HEK293 (cell line): ENCODE data around the gene MTARC1.

Experiments used
- MEIS1 ChIP-seq: sonication (generic); formaldehyde crosslinking; IDR thresholded peaks from 2 replicates; pipeline ENCODE4 v1.8.1; 2022; ENCODE audit warnings: missing genetic modification reagents, mild to moderate bottlenecking, borderline replicate concordance
- ZBTB8A ChIP-seq: fragments of 450-650 bp; formaldehyde crosslinking; IDR thresholded peaks from 2 replicates; pipeline ENCODE4 v1.5.1; 2016; ENCODE audit warnings: missing biosample characterization, missing genetic modification characterization
- ZNF138 ChIP-seq: fragments of 450-650 bp; formaldehyde crosslinking; IDR thresholded peaks from 2 replicates; pipeline ENCODE4 v1.5.1; 2016; ENCODE audit warnings: missing biosample characterization, missing genetic modification characterization, borderline replicate concordance
- ZNF513 ChIP-seq: fragments of 450-650 bp; IDR thresholded peaks from 2 replicates; pipeline ENCODE4 v1.5.1; 2018; ENCODE audit warnings: missing biosample characterization, missing genetic modification characterization
- ZNF529 ChIP-seq: fragments of 450-650 bp; formaldehyde crosslinking; IDR thresholded peaks from 2 replicates; pipeline ENCODE4 v1.5.1; 2017; ENCODE audit warnings: missing genetic modification characterization, missing biosample characterization; ENCODE audit not compliant: insufficient replicate concordance
- ZNF629 ChIP-seq: fragments of 450-650 bp; formaldehyde crosslinking; IDR thresholded peaks from 2 replicates; pipeline ENCODE4 v1.5.1; 2017; ENCODE audit warnings: missing biosample characterization, missing genetic modification characterization
- ZNF843 ChIP-seq: fragments of 450-650 bp; formaldehyde crosslinking; IDR thresholded peaks from 2 replicates; pipeline ENCODE4 v1.5.1; 2016; ENCODE audit warnings: missing biosample characterization, missing genetic modification characterization
- TF ChIP-seq, protein P1 (sequence below): fragments of 450-650 bp; formaldehyde crosslinking; IDR thresholded peaks from 2 replicates; pipeline ENCODE4 v1.5.1; 2016; ENCODE audit warnings: missing biosample characterization, missing genetic modification characterization
- TF ChIP-seq, protein P2 (sequence below): fragments of 450-650 bp; formaldehyde crosslinking; conservative IDR thresholded peaks from 2 replicates; pipeline ENCODE4 v1.5.1; 2016; ENCODE audit warnings: low read depth, missing biosample characterization, missing genetic modification characterization
- TF ChIP-seq, protein P3 (sequence below): fragments of 450-650 bp; formaldehyde crosslinking; conservative IDR thresholded peaks from 2 replicates; pipeline ENCODE4 v1.5.1; 2016; ENCODE audit warnings: low read depth, missing biosample characterization, missing genetic modification characterization

DNA sequence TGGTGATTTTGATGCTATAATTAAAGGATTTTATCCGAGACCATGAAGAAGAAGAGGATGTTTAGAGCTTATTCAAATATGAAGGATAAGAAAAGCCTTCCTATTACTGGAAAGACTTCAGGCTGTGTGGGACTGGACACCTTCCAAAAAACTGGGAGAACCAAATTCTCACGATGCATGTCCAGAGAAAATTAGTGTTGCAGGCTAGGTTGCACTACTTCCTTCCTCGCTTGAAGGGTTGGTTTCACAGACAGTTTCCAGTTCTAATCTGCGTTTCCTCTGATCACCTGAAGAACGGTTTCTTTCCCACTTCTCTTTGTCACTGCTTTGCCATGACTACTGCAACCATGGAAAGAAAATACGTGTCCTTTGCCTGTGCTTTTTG is 36.6 kb upstream of the MTARC1 start:
- no peak for TF ChIP-seq ZNF629 (tag by site-specific recombination)
- TF ChIP-seq, protein P1, sequence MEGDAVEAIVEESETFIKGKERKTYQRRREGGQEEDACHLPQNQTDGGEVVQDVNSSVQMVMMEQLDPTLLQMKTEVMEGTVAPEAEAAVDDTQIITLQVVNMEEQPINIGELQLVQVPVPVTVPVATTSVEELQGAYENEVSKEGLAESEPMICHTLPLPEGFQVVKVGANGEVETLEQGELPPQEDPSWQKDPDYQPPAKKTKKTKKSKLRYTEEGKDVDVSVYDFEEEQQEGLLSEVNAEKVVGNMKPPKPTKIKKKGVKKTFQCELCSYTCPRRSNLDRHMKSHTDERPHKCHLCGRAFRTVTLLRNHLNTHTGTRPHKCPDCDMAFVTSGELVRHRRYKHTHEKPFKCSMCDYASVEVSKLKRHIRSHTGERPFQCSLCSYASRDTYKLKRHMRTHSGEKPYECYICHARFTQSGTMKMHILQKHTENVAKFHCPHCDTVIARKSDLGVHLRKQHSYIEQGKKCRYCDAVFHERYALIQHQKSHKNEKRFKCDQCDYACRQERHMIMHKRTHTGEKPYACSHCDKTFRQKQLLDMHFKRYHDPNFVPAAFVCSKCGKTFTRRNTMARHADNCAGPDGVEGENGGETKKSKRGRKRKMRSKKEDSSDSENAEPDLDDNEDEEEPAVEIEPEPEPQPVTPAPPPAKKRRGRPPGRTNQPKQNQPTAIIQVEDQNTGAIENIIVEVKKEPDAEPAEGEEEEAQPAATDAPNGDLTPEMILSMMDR = no peak
- TF ChIP-seq MEIS1 (CRISPR knock-in tag) = no peak
- no peak for TF ChIP-seq ZBTB8A (tag by site-specific recombination)
- no peak for TF ChIP-seq ZNF529 (tag by site-specific recombination)
- TF ChIP-seq, protein P2, sequence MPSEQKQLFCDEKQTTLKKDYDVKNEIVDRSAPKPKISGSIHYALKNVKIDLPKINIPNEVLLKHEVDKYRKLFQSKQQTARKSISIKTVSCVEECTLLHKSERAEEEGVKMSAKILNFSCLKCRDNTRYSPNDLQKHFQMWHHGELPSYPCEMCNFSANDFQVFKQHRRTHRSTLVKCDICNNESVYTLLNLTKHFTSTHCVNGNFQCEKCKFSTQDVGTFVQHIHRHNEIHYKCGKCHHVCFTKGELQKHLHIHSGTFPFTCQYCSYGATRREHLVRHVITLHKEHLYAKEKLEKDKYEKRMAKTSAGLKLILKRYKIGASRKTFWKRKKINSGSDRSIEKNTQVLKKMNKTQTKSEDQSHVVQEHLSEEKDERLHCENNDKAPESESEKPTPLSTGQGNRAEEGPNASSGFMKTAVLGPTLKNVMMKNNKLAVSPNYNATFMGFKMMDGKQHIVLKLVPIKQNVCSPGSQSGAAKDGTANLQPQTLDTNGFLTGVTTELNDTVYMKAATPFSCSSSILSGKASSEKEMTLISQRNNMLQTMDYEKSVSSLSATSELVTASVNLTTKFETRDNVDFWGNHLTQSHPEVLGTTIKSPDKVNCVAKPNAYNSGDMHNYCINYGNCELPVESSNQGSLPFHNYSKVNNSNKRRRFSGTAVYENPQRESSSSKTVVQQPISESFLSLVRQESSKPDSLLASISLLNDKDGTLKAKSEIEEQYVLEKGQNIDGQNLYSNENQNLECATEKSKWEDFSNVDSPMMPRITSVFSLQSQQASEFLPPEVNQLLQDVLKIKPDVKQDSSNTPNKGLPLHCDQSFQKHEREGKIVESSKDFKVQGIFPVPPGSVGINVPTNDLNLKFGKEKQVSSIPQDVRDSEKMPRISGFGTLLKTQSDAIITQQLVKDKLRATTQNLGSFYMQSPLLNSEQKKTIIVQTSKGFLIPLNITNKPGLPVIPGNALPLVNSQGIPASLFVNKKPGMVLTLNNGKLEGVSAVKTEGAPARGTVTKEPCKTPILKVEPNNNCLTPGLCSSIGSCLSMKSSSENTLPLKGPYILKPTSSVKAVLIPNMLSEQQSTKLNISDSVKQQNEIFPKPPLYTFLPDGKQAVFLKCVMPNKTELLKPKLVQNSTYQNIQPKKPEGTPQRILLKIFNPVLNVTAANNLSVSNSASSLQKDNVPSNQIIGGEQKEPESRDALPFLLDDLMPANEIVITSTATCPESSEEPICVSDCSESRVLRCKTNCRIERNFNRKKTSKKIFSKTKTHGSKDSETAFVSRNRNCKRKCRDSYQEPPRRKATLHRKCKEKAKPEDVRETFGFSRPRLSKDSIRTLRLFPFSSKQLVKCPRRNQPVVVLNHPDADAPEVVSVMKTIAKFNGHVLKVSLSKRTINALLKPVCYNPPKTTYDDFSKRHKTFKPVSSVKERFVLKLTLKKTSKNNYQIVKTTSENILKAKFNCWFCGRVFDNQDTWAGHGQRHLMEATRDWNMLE (tag by site-specific recombination) = no peak
- no peak for TF ChIP-seq ZNF843 (tag by site-specific recombination)
- TF ChIP-seq, protein P3, sequence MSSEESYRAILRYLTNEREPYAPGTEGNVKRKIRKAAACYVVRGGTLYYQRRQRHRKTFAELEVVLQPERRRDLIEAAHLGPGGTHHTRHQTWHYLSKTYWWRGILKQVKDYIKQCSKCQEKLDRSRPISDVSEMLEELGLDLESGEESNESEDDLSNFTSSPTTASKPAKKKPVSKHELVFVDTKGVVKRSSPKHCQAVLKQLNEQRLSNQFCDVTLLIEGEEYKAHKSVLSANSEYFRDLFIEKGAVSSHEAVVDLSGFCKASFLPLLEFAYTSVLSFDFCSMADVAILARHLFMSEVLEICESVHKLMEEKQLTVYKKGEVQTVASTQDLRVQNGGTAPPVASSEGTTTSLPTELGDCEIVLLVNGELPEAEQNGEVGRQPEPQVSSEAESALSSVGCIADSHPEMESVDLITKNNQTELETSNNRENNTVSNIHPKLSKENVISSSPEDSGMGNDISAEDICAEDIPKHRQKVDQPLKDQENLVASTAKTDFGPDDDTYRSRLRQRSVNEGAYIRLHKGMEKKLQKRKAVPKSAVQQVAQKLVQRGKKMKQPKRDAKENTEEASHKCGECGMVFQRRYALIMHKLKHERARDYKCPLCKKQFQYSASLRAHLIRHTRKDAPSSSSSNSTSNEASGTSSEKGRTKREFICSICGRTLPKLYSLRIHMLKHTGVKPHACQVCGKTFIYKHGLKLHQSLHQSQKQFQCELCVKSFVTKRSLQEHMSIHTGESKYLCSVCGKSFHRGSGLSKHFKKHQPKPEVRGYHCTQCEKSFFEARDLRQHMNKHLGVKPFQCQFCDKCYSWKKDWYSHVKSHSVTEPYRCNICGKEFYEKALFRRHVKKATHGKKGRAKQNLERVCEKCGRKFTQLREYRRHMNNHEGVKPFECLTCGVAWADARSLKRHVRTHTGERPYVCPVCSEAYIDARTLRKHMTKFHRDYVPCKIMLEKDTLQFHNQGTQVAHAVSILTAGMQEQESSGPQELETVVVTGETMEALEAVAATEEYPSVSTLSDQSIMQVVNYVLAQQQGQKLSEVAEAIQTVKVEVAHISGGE (tag by site-specific recombination) = no peak
- TF ChIP-seq ZNF138 (tag by site-specific recombination) = no peak
- TF ChIP-seq ZNF513 = no peak
